Activated naive CD4-positive, alpha-beta T cell treated with anti-CD3 and anti-CD28 coated beads, Interleukin-2, amount 50 U/mL, for 72 hours (primary cell): Measurements from ENCODE around the gene GSTA5. TPM values are rescaled to one million over a fixed set of nuclear protein-coding genes. Genes with fewer than 3 reads are reported as not detected.
"Not testable (repeated sequence)": the region's sequence is repeated elsewhere in the genome, so short reads cannot be mapped to it uniquely, and the experiment has no call there.

Experiments
- ATAC-seq, 2 donors: fragments of 150-1000 bp; cut with Tn5 transposase; 2 replicates each; pipeline ENCODE4 v1.10.0; 2021; ENCODE audit warnings: mild to moderate bottlenecking in 2 of 2, moderate library complexity in 2 of 2
- DNase-seq, 2 donors: peaks; one replicate each; pipeline ENCODE4 v3.0.0; 2021 to 2022; ENCODE audit warnings: low spot score in 2 of 2
- H3K27ac Mint-ChIP-seq, 2 donors: one replicate each; pipeline ENCODE4 v1.8.0; 2022; ENCODE audit warnings: mild to moderate bottlenecking in 2 of 2, mixed read lengths in 2 of 2
- H3K36me3 Mint-ChIP-seq, 2 donors: one replicate each; pipeline ENCODE4 v1.8.0; 2022; ENCODE audit warnings: mixed read lengths in 2 of 2
- H3K9me3 Mint-ChIP-seq, 2 donors: one replicate each; pipeline ENCODE4 v1.8.0; 2022; ENCODE audit warnings: mixed read lengths in 2 of 2
- total RNA-seq, 2 donors: library from RNA; stranded (reverse); gene quantifications; one replicate each; pipeline ENCODE4 v1.2.3, GENCODE V29; 2022

Gene GSTA5
- total RNA-seq, result not detected

DNA sequence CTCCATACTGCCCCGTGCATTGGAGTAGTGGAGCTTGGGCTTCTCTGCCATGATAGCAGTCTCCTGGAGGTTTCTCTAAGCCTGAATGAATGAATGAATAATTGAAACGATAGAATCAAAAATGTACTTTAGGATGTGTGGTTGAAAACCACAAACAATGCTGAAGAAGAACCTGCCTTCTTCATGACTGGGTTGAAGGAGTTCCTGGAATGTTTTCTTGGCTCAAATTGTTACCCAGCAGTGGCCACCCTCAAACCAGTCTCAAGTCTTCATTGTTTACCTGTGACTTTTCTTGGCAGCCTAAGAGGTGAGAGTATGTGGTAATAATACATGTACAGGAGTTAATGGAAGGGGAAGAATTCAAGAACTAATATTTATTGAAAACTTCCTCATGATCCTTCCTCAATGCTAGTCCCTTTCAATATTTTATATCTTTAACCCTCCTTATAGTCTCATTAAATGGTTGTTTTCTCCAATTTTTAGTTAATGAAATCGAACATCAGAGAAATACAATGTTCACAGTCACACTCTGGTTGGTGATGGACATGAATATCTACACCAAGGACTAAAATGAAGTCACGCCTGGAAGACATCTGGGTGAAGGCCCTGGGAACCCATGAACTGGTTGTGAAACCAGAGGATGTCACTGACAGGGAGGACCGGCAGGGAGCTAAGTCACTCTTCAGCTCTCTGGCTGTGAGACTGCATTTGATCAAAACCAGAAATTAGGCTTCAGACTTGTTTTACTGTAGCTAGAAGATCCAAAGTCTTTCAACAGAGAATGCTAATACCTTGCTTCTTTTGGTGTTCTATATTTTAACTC is at the start of gene GSTA5:
Gene GSTA5 (minus strand): TSS at position 51 of the 823 bp plus-strand sequence.
- Mint-ChIP-seq H3K27ac (no peak within 1 kb of the TSS), H3K9me3 (no peaks in the 10 kb centered on the region), H3K36me3 (no peaks in the 10 kb centered on the region)
- ATAC-seq, result no peak
- no peak for DNase-seq

DNA sequence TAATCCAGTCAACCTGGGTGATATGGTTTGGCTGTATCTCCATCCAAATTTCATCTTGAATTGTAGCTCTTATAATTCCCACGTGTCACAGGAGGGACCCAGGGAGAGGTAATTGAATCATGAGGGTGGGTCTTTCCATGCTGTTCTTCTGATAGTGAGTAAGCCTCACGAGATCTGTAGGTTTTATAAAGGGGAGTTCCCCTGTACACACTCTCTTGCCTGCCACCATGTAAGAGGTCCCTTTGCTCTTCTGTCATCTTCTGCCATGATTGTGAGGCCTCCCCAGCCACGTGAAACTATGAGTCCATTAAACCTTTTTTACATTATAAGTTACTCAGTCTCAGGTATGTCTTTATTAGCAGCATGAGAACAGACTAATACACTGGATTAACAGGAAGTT is 49.4 kb upstream of the GSTA5 start:
- Mint-ChIP-seq H3K9me3 (no peaks in the 10 kb centered on the region), H3K36me3 (no peaks in the 10 kb centered on the region), H3K27ac (no peak overlapping the region)
- DNase-seq (no peak), ATAC-seq (peak in 1 of 2 donors; percentile 63)

DNA sequence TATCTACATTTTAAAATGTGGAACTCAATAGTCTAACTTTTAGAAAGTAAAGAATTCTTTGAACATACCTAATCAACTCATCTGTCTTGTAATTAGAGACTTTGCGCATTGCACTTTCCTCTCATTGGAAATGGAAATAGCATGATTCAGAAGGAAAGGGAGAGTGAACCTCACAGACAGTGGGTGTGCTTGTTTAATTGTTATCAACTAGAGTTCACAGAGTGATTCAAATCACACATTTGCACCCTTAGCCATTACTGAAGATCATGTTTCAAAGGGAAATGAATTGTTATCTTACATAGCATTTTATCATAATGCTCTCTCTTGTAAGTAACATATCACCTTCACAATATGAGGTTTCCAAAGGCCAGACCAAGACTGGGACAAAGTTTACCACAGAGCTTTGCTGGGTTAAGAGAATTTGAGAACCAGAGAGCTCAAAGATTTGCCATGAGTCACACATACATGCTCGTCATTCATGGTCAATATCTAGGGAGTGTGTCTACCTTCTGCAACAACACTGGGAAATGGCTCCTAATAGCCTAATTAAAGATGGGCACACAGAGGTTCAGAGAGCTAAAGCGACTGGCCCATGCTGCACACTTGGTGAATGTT is 47.4 kb upstream of the GSTA5 start:
- ATAC-seq, result peak; percentile 46 to 77
- Mint-ChIP-seq H3K27ac (no peak overlapping the region), H3K9me3 (no peaks in the 10 kb centered on the region), H3K36me3 (no peaks in the 10 kb centered on the region)
- no peak for DNase-seq

DNA sequence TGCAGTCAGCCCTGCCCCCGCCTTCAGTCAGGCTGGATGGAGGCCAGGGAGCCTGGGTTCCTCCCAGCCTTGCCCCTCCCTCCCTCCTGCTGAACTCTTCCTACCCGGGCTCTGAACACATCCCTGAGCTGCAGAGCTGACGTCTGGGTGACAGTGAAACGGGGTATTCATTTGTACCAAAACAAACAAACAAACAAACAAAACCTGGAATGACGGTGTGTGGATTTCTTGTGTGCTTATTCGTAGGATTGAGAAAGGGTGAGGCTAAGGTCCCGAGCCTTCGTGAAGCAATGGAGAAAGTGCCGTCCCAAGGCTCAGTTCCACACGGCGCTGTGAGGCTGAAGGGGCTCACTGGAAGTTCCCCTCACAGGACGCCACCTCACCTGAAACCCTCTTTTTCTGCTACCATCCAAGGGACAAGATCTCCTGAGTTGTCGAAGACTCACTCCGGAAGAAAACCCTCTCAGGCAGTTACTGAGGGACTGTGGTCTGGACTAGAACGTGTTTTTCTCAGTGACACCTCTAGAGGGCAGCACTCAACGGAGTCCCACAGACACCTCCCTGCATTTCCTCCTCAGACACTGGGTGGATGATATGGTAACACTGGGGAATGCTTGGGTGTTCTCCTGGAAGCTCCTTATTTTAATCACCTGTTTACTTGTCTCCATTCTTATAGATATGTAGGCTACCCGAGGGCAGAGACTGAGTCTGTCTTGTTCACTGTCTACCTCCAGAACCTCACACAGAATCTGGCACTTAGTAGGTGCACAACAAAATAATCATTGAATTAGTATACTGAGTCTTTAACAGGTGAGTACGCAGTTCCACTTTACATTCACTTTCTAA is 41.6 kb upstream of the GSTA5 start:
- Mint-ChIP-seq H3K9me3 (no peaks in the 10 kb centered on the region), H3K36me3 (no peaks in the 10 kb centered on the region), H3K27ac (peak overlapping the region; percentile 83 to 93)
- ATAC-seq (peak; percentile 95 to 99), DNase-seq (peak; percentile 58 to 64)

DNA sequence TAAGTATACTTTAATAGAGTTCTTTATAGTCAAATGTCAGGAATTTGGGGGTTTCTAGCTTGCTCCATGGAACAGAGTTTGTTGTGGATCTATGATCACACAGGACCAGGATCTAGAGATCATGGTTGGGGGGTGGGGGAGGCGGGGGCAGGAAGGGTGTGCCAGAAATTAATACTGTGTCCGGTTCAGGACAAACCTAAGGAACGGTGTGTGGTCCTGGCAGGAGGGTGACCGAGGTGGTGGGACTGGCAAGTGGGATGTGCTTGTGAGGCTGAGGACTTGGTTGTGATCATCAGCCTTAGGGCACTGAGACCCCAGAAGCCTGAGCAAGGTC is 41.0 kb upstream of the GSTA5 start:
- ATAC-seq, result no peak
- DNase-seq, result no peak
- H3K9me3 Mint-ChIP-seq, result no peaks in the 10 kb centered on the region
- peak overlapping the region; percentile 83 to 93 for H3K27ac Mint-ChIP-seq
- H3K36me3 Mint-ChIP-seq, result no peaks in the 10 kb centered on the region

DNA sequence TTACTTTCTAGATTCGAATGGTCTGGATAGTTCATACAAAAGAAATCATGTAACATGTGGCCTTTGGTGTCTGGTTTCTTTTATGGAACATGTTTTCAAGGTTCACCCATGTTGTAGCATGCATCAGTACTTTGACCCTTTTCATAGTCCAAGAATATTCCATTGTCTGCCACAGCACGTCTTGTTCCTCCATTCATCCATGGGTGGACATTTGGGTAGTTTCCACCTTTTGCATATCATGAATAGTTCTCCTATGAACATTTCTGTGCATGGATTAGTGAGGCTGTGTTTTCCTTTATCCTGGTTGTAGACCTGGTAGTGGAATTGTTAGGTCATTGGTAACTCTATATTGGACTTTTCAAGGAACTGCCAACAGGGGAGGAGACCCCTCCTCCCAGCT is 37.2 kb upstream of the GSTA5 start:
- Mint-ChIP-seq H3K36me3 (no peaks in the 10 kb centered on the region), H3K27ac (no peak overlapping the region), H3K9me3 (no peaks in the 10 kb centered on the region)
- no peak for ATAC-seq
- DNase-seq, result no peak

DNA sequence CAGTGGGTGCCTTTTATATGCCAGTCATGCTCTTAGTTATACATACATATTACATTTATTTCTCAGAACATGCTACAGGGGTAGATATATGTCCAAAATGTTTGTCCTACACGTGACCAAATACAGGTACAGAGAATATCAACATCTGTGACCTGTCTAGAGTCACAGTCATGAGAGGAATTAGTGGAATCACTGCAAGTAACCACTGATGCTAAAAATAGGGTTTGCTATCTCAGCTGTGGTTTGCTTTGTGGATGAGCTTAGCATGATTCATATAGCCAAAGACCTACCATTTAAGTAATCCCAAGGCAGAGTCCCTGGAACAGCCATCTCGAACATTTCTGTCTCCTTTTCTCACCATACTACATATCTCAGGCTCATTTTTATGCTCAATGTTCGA is 36.6 kb upstream of the GSTA5 start:
- peak; percentile 76 to 77 for ATAC-seq
- no peak for DNase-seq
- H3K27ac Mint-ChIP-seq, result no peak overlapping the region
- no peaks in the 10 kb centered on the region for H3K36me3 Mint-ChIP-seq
- no peaks in the 10 kb centered on the region for H3K9me3 Mint-ChIP-seq

DNA sequence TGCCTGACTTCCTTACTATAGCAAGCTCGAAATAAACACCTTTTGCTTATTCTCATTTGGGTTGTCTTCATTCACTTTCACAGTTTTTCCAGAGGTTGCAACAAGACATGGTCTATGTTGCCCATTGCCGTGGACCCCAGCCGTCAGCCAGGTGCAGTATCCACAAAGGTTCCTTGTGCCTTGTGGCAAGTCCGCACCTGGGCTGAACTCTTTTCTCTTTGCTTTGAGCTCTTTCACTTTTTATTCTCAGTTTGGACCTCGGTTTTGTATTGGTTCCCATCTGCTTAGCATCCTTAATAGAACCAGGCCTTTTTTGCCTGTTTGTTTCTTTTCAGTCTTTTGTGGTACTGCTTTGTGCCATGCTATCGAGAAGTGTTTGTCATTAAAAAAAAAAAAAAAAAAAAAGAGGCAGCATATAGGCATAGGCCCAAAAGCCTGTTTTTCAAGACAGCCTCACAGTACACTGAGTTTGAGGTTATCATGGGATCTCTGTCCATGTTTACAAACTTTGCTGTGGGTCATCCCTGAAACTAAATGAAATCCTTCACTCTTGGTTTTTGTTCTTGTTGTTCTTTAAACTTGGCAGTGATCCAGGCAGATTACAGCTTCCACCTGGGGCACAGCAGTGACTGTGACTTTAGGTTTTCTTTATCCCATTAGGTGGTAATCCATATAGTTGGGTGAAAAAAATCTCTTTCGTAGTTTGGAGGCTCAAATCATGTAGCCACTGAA is 35.6 kb upstream of the GSTA5 start:
- H3K36me3 Mint-ChIP-seq, result no peaks in the 10 kb centered on the region
- H3K27ac Mint-ChIP-seq, result no peak overlapping the region
- DNase-seq, result no peak
- no peaks in the 10 kb centered on the region for H3K9me3 Mint-ChIP-seq
- no peak for ATAC-seq

DNA sequence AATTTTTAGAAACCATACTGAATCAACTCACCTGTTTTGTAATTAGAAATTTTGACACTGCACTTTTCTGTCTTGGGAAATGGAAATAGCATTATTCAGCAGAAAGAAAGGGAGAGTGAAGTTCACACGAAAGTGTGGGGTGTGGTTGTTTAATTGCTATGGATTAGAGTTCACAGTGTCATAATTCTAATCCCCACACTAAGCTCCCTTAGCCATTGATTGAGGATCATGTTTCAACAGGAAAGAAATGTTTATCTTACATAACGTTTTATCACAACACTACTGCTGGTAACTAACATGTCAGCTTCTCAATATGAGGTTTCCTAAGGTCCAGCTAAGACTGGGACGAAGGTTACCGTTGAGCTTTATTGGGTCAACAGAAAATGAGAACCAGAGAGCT is 31.4 kb upstream of the GSTA5 start:
- no peak overlapping the region for H3K27ac Mint-ChIP-seq
- no peaks in the 10 kb centered on the region for H3K9me3 Mint-ChIP-seq
- ATAC-seq (no peak), DNase-seq (no peak)
- no peaks in the 10 kb centered on the region for H3K36me3 Mint-ChIP-seq

DNA sequence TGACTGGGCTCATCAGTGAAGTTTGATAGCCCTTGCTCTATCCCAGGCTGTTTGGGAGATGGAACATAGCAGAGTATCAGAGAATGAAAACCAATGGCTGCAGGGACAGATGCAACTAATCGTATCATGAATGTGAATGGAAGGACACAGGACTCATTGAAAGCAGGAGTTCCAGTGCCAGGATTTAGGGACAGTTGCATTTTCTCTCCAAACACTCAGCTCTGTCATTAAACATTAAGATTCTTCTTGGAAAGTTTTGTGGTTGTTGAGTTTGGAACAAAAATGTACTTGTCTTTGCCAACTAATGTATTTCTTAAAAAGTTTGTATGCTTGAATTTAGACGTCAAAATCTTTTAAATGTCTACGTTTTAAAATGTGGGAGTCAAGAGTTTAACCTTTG is 31.0 kb upstream of the GSTA5 start:
- Mint-ChIP-seq H3K27ac (no peak overlapping the region), H3K9me3 (no peaks in the 10 kb centered on the region), H3K36me3 (no peaks in the 10 kb centered on the region)
- ATAC-seq (no peak), DNase-seq (no peak)

DNA sequence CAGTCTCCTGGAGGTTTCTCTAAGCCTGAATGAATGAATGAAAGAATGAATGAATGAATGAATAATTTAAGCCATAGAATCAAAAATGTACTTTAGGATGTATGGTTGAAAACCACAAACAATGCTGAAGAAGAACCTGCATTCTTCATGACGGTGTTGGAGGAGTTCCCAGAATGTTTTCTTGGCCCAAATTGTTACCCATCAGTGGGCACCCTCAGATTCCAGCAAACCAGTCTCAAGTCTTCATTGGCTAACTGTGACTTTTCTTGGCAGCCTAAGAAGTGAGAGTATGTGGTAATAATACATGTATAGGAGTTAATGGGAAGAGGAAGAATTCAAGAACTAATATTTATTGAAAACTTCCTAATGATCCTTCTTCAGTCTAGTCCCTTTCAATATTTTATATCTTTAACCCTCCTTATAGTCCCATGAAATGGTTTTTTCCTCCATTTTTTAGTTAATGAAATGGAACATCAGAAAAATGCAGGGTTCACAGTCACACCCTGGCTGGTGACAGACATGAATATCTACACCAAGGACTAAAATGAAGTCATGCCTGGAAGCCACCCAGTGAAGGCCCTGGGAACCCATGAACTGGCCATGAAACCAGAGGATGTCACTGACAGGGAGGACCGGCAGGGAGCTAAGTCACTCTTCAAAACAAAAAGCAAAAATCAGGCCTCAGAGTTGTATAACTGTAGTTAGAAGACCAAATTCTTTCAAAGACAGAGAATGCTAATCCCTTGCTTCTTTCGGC is 29.9 kb upstream of the GSTA5 start:
- not testable (repeated sequence) for H3K9me3 Mint-ChIP-seq, DNase-seq, H3K36me3 Mint-ChIP-seq, H3K27ac Mint-ChIP-seq, ATAC-seq

DNA sequence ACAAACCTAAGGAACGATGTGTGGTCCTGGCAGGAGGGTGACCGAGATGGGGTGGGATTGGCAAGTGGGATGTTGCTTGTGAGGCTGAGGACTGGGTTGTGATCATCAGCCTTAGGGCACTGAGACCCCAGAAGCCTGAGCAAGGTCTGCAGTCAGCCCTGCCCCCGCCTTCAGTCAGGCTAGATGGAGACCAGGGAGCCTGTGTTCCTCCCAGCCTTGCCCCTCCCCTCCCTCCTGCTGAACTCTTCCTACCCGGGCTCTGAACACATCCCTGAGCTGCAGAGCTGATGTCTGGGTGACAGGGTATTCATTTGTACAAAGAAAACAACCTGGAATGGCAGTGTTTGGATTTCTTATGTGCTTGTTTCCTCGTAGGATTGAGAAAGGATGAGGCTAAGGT is 28.3 kb upstream of the GSTA5 start:
- H3K9me3 Mint-ChIP-seq, H3K27ac Mint-ChIP-seq, DNase-seq, H3K36me3 Mint-ChIP-seq, ATAC-seq: not testable (repeated sequence)

DNA sequence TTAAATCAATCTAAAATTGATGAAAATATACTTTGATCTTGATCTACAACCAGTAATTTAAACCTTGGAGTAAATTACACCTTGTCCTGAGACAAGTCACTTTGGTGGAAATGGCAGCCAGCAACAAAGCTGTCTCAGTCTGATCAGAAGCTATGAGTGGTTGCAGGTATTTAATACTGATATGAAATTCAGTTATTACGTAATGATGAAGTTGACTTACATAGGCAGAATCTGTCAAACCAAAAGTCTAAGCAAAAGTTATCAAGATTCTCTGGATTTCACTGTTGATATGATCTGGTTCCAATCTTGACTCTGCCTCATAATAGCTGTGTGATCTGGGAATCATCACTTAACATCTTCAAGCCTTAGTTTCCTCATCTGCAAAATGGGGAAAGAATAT is 27.6 kb upstream of the GSTA5 start:
- ATAC-seq, result no peak
- H3K9me3 Mint-ChIP-seq, result peaks cover 0 to 6% of the 10 kb centered on the region in 2 donors
- no peak for DNase-seq
- no peaks in the 10 kb centered on the region for H3K36me3 Mint-ChIP-seq
- no peak overlapping the region for H3K27ac Mint-ChIP-seq

DNA sequence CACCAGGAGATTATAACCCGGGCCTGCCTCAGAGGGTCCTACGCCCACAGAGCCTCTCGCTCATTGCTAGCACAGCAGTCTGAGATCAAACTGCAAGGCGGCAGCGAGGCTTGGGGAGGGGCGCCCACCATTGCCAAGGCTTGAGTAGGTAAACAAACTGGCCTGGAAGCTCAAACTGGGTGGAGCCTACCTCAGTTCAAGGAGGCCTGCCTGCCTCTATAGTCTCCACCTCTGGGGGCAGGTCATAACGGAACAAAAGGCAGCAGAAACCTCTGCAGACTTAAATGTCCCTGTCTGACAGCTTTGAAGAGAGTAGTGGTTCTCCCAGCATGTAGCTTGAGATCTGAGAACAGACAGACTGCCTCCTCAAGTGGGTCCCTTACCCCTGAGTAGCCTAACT is 20.5 kb upstream of the GSTA5 start:
- H3K9me3 Mint-ChIP-seq, DNase-seq, H3K27ac Mint-ChIP-seq, H3K36me3 Mint-ChIP-seq, ATAC-seq: not testable (repeated sequence)

DNA sequence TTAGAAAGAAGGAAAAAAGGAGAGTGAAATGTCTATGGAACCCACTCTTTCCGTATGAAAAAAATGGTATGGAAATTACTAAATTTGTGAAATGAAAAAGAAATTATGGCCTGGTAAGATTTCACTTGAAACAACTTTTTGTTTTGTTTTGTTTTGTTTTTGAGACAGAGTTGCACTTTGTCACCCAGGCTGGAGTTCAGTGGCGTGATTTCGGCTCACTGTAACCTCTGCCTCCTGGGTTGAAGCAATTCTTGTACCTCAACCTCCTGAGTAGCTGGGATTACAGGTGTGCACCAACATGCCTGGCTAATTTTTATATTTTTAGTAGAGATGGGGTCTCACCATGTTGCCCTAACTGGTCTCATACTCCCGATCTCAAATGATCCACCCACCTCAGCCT is 17.8 kb upstream of the GSTA5 start:
- no peak for DNase-seq
- Mint-ChIP-seq H3K27ac (no peak overlapping the region), H3K9me3 (no peaks in the 10 kb centered on the region), H3K36me3 (no peaks in the 10 kb centered on the region)
- ATAC-seq, result no peak

DNA sequence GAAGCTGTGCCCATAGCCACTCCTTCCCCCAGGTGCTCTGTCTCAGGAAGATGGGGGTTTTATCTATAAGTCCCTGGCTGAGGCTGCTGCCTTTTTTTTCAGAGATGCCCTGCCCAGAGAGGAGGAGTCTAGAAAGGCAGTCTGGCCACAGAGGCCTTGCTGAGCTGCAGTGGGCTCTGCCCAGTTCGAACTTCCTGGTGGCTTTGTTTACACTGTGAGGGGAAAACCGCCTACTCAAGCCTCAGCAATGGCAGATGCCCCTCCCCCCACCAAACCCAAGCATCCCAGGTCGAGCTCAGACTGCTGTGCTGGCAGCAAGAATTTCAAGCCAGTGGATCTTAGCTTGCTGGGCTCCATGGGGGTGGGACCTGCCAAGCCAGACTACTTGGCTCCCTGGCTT is 15.5 kb upstream of the GSTA5 start:
- H3K36me3 Mint-ChIP-seq, H3K27ac Mint-ChIP-seq, ATAC-seq, H3K9me3 Mint-ChIP-seq, DNase-seq: not testable (repeated sequence)
